ENCODE measurements around the gene TRIM14. TPM values are rescaled to one million over a fixed set of nuclear protein-coding genes. Genes with fewer than 3 reads are reported as not detected.
A peak's percentile ranks its signal among the peaks of the same experiment; 100 is the strongest.

TRIM14 gene
- total and polyA plus RNA-seq, 2 of the 13 experiments (the other 11 are each of a cell fraction or from before 2014, with no cell fraction given): 9.2 to 13.0 TPM

GRCh38 chr9:98142182-98142907 is 23.3 kb upstream of the TRIM14 start (continued):
- TF ChIP-seq MTERF4 (CRISPR knock-in tag; IDR thresholded peaks at IDR 0.05) (no peak), SYNCRIP (IDR thresholded peaks at IDR 0.05; ENCODE audit: insufficient read depth, low read depth, low read length) (no peak), SNRNP70 (IDR thresholded peaks at IDR 0.05; ENCODE audit: low read depth, low read length) (no peak), ZNF276 (CRISPR knock-in tag; IDR thresholded peaks at IDR 0.05; ENCODE audit: low read depth) (no peak), ZMAT3 (CRISPR knock-in tag; conservative IDR thresholded peaks at IDR 0.05) (no peak), ELK4 (CRISPR knock-in tag; IDR thresholded peaks at IDR 0.05; ENCODE audit: borderline replicate concordance) (no peak), FOSL1 (CRISPR knock-in tag; IDR thresholded peaks at IDR 0.05; ENCODE audit: borderline replicate concordance) (no peak), REXO4 (CRISPR knock-in tag; IDR thresholded peaks at IDR 0.05; ENCODE audit: borderline replicate concordance) (no peak), SAP130 (CRISPR knock-in tag; IDR thresholded peaks at IDR 0.05; ENCODE audit: low read depth) (0 out of 2 replicates have a peak, but pooled peaks have one; percentile 15), RFX1 (IDR thresholded peaks at IDR 0.05) (no peak), ZFP36L2 (CRISPR knock-in tag; IDR thresholded peaks at IDR 0.05) (no peak), EP300 (IDR thresholded peaks at IDR 0.05; ENCODE audit: low read depth in 2 of 2, low read length in 2 of 2) (peak in 1 of 2 experiments; percentile 31; a peak in 1 of 4 replicates), EP300 (CRISPR knock-in tag; IDR thresholded peaks at IDR 0.05; ENCODE audit: borderline replicate concordance) (0 out of 2 replicates have a peak, but pooled peaks have one; percentile 25), ZNF850 (CRISPR knock-in tag; conservative IDR thresholded peaks at IDR 0.05) (no peak), ZNF414 (CRISPR knock-in tag; IDR thresholded peaks at IDR 0.05) (no peak), ZNF605 (CRISPR knock-in tag; IDR thresholded peaks at IDR 0.05) (no peak), ZNF777 (CRISPR knock-in tag; IDR thresholded peaks at IDR 0.05) (no peak), ZNF264 (CRISPR knock-in tag; IDR thresholded peaks at IDR 0.05) (no peak), GMEB2 (CRISPR knock-in tag; IDR thresholded peaks at IDR 0.05; ENCODE audit: low read depth) (no peak), ESRRA (CRISPR knock-in tag; IDR thresholded peaks at IDR 0.05; ENCODE audit: low read depth) (no peak), ZNF703 (CRISPR knock-in tag; IDR thresholded peaks at IDR 0.05; ENCODE audit: borderline replicate concordance) (no peak), ZNF143 (CRISPR knock-in tag; IDR thresholded peaks at IDR 0.05) (no peak), SRSF4 (IDR thresholded peaks at IDR 0.05; ENCODE audit: low read depth, low read length, poor library complexity, severe bottlenecking) (no peak), AGO1 (IDR thresholded peaks at IDR 0.05; ENCODE audit: low read depth, low read length, poor library complexity, severe bottlenecking) (no peak), ZNF564 (CRISPR knock-in tag; IDR thresholded peaks at IDR 0.05) (no peak)

All from HepG2 (cell line).